ENCODE data around the gene ARHGAP6. TPM values are rescaled to one million over a fixed set of nuclear protein-coding genes. Genes with fewer than 3 reads are reported as not detected.

ARHGAP6 gene
- polyA plus RNA-seq, 2 of the 4 experiments (the other 2 are of a cell fraction), result 0.04 TPM; not detected in 1

- Histone ChIP-seq H3K4me2 (no peak overlapping the region), H3K4me1 (no peaks in the 10 kb centered on the region), H3K4me3 (no peak overlapping the region), H3K9me3 (no peaks in the 10 kb centered on the region), H3K27ac (no peak overlapping the region)
- ChIA-PET POLR2A (no interaction called here), CTCF (no interaction called here)
- ATAC-seq, result no peak
- WGBS (ENCODE audit: missing lambda C conversion rate), result 40% methylated on average over 1 of the region's 18 CpGs
- no peak for DNase-seq (ENCODE audit: low read depth in 1 of 2, low spot score in 1 of 2)
- FAIRE-seq, result no peak
- TF ChIP-seq CEBPB (IDR thresholded peaks at IDR 0.05) (no peak), ZSCAN20 (CRISPR knock-in tag; IDR thresholded peaks at IDR 0.05) (no peak), JUN (IDR thresholded peaks at IDR 0.05) (no peak), EHF (CRISPR knock-in tag; IDR thresholded peaks at IDR 0.05) (no peak), HEYL (CRISPR knock-in tag; IDR thresholded peaks at IDR 0.05) (no peak), NR3C1 (IDR thresholded peaks at IDR 0.05) (no peak), FOXS1 (CRISPR knock-in tag; IDR thresholded peaks at IDR 0.05) (no peak), POLR2AphosphoS2 (conservative IDR thresholded peaks at IDR 0.05; ENCODE audit: low read length) (no peak), MYC (IDR thresholded peaks at IDR 0.05; ENCODE audit: borderline replicate concordance, low read length) (no peak), KDM5A (IDR thresholded peaks at IDR 0.05) (no peak), FOSB (CRISPR knock-in tag; IDR thresholded peaks at IDR 0.05) (no peak), USF2 (IDR thresholded peaks at IDR 0.05) (no peak), MAFK (IDR thresholded peaks at IDR 0.05; ENCODE audit: partially characterized antibody) (no peak), CBX8 (IDR thresholded peaks at IDR 0.05) (no peak)
- TF ChIP-seq, protein P1, sequence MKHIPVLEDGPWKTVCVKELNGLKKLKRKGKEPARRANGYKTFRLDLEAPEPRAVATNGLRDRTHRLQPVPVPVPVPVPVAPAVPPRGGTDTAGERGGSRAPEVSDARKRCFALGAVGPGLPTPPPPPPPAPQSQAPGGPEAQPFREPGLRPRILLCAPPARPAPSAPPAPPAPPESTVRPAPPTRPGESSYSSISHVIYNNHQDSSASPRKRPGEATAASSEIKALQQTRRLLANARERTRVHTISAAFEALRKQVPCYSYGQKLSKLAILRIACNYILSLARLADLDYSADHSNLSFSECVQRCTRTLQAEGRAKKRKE (CRISPR knock-in tag; IDR thresholded peaks at IDR 0.05; ENCODE audit: low read depth), result no peak
- TF ChIP-seq, protein P2, sequence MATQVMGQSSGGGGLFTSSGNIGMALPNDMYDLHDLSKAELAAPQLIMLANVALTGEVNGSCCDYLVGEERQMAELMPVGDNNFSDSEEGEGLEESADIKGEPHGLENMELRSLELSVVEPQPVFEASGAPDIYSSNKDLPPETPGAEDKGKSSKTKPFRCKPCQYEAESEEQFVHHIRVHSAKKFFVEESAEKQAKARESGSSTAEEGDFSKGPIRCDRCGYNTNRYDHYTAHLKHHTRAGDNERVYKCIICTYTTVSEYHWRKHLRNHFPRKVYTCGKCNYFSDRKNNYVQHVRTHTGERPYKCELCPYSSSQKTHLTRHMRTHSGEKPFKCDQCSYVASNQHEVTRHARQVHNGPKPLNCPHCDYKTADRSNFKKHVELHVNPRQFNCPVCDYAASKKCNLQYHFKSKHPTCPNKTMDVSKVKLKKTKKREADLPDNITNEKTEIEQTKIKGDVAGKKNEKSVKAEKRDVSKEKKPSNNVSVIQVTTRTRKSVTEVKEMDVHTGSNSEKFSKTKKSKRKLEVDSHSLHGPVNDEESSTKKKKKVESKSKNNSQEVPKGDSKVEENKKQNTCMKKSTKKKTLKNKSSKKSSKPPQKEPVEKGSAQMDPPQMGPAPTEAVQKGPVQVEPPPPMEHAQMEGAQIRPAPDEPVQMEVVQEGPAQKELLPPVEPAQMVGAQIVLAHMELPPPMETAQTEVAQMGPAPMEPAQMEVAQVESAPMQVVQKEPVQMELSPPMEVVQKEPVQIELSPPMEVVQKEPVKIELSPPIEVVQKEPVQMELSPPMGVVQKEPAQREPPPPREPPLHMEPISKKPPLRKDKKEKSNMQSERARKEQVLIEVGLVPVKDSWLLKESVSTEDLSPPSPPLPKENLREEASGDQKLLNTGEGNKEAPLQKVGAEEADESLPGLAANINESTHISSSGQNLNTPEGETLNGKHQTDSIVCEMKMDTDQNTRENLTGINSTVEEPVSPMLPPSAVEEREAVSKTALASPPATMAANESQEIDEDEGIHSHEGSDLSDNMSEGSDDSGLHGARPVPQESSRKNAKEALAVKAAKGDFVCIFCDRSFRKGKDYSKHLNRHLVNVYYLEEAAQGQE (IDR thresholded peaks at IDR 0.05), result no peak
These were observed 451.2 kb downstream of the ARHGAP6 start for GRCh38 chrX:11214346-11215190.

- H3K4me1 ChIP-seq, result no peaks in the 10 kb centered on the region
- no peak overlapping the region for H3K4me3 ChIP-seq
- no peak for ATAC-seq
- ChIA-PET POLR2A (no interaction called here), CTCF (no interaction called here)
- TF ChIP-seq RAD21 (conservative IDR thresholded peaks at IDR 0.05 in 1 of 2, IDR thresholded peaks at IDR 0.05 in 1 of 2) (no peak), HMGXB4 (CRISPR knock-in tag; IDR thresholded peaks at IDR 0.05; ENCODE audit: borderline replicate concordance) (no peak)
- TF ChIP-seq, protein P2 (IDR thresholded peaks at IDR 0.05), result no peak
- H3K9me3 ChIP-seq, result no peaks in the 10 kb centered on the region
- FAIRE-seq, result no peak
- no peak overlapping the region for H3K27ac ChIP-seq
- no peak for DNase-seq (ENCODE audit: low read depth in 1 of 2, low spot score in 1 of 2)
- H3K4me2 ChIP-seq, result no peak overlapping the region
- 46% methylated on average over 9 of the region's 11 CpGs for WGBS (ENCODE audit: missing lambda C conversion rate)
These were observed 453.0 kb downstream of the ARHGAP6 start for GRCh38 chrX:11212741-11213140.

All from A549 (cell line).